Epithelial cell of proximal tubule (primary cell): ENCODE results near the gene CABCOCO1. TPM values are rescaled to one million over a fixed set of nuclear protein-coding genes. Genes with fewer than 3 reads are reported as not detected.

Experiments
- total RNA-seq: library from RNA; depleted of rRNA; stranded (reverse); fragments of >200 nt; gene quantifications from 2 replicates; pipeline ENCODE4 v1.2.3, GENCODE V29; 2015

CABCOCO1 gene
- total RNA-seq, 1 donor from 2014 or later, result 0.86 TPM

Other genes starting within 250 kb of the CABCOCO1 start
- 0.07 and 0.23 TPM in 2 replicates for gene TMEM26, start 209.5 kb upstream of the CABCOCO1 start, total RNA-seq
- gene ARID5B, start 238.8 kb downstream of the CABCOCO1 start, total RNA-seq, result 16.5 and 22.8 TPM in 2 replicates